Tibial artery (tissue), 4 donors: ENCODE measurements around the gene TOX2.

Source experiments
- DNase-seq, 2 donors: peaks; one replicate each; pipeline ENCODE4 v3.0.0-alpha.2; 2019
- H3K27ac ChIP-seq, 2 donors: fragments of 200-600 bp; sonication (generic) in 1 of 2; 1 replicate in 1 of 2; 2 replicates in 1 of 2; pipeline ENCODE4 v1.5.1; 2018 to 2019; ENCODE audit warnings: mild to moderate bottlenecking in 1 of 2
- H3K27me3 ChIP-seq, 2 donors: fragments of 200-600 bp; sonication (generic) in 1 of 2; one replicate each; pipeline versions ENCODE4 v1.5.1 to v1.6.0; 2016 to 2019
- H3K36me3 ChIP-seq, 3 donors: fragments of 200-600 bp; sonication (generic) in 2 of 3; one replicate each; pipeline ENCODE4 v1.5.1; 2016 to 2019; ENCODE audit warnings: mild to moderate bottlenecking in 2 of 3
- H3K4me1 ChIP-seq, 4 donors: fragments of 200-600 bp; sonication (generic) in 2 of 4; 1 replicate in 3 of 4; 2 replicates in 1 of 4; pipeline ENCODE4 v1.5.1; 2016 to 2019
- H3K4me3 ChIP-seq, 2 donors: fragments of 200-600 bp; sonication (generic) in 1 of 2; 1 replicate in 1 of 2; 2 replicates in 1 of 2; pipeline ENCODE4 v1.5.1; 2018 to 2019; ENCODE audit warnings: mild to moderate bottlenecking in 2 of 2
- H3K9me3 ChIP-seq, 3 donors: fragments of 200-600 bp; sonication (generic) in 1 of 3; one replicate each; pipeline ENCODE4 v1.5.1; 2016 to 2019
- intact Hi-C: fragments of 100-400 bp; cut with DNase I; formaldehyde crosslinking; loops from one replicate; pipeline ENCODE4 v1.15.0; 2023; ENCODE audit warnings: low total_unique reads
- TF ChIP-seq, protein P1 (sequence below), 2 experiments: fragments of 200-600 bp in 1 of 2; fragments of 450-650 bp in 1 of 2; IDR thresholded peaks; one replicate each; pipeline ENCODE4 v1.5.1; 2017 to 2019; ENCODE audit warnings: antibody characterized with exemption in 2 of 2, mild to moderate bottlenecking in 1 of 2, moderate library complexity in 1 of 2

Gene TOX2

DNA sequence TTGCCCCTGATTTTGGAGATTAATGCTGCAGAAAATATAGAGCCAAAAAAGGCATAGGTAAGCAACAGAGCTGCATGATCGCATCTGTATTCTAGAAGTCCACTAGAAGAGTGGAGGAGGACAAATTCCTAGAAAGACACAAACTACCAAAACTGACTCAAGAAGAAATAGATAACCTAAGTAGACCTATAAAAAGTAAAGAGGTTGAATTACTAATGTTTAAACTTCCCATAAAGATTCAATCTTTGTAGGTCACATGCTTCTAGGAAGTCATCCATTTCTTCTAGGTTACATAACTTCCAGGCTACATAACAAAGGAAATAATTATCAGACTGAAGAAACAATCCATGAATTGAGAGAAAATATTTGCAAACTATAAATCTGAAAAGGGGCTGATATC, 187.9 kb downstream of the TOX2 start:
- Histone ChIP-seq H3K9me3 (no peaks in the 10 kb centered on the region), H3K4me1 (peaks cover 0 to 10% (median 3%) of the 10 kb centered on the region in 4 donors), H3K4me3 (no peak overlapping the region), H3K27me3 (no peaks in the 10 kb centered on the region), H3K27ac (no peak overlapping the region), H3K36me3 (peaks cover 0 to 5% (median 0%) of the 10 kb centered on the region in 3 donors)
- TF ChIP-seq, protein P1, sequence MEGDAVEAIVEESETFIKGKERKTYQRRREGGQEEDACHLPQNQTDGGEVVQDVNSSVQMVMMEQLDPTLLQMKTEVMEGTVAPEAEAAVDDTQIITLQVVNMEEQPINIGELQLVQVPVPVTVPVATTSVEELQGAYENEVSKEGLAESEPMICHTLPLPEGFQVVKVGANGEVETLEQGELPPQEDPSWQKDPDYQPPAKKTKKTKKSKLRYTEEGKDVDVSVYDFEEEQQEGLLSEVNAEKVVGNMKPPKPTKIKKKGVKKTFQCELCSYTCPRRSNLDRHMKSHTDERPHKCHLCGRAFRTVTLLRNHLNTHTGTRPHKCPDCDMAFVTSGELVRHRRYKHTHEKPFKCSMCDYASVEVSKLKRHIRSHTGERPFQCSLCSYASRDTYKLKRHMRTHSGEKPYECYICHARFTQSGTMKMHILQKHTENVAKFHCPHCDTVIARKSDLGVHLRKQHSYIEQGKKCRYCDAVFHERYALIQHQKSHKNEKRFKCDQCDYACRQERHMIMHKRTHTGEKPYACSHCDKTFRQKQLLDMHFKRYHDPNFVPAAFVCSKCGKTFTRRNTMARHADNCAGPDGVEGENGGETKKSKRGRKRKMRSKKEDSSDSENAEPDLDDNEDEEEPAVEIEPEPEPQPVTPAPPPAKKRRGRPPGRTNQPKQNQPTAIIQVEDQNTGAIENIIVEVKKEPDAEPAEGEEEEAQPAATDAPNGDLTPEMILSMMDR (IDR thresholded peaks at IDR 0.05): no peak
- intact Hi-C loops: no loop called here
- no peak for DNase-seq

- no peak for DNase-seq
Measured at GRCh38 chr20:44104798-44105517, 190.3 kb downstream of the TOX2 start.

DNA sequence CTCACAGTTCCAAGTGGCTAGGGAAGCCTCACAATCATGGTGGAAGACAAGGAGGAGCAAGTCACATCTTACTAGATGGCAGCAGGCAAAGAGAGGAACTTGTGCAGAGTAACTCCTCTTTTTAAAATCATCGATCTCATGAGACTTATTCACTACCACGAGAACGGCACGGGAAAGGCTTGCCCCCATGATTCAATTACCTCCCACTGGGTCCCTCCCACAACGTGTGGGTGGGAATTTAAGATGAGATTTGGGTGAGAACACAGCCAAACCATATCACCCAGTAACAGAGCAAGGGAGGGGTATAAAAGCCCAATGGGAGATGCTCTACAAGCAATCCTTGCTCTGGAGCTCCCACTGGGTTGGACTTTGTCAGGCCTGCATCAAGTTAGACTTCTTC, 192.0 kb downstream of the TOX2 start:
- DNase-seq: no peak
- Histone ChIP-seq H3K36me3 (peaks cover 0 to 6% (median 5%) of the 10 kb centered on the region in 3 donors), H3K4me3 (no peak overlapping the region), H3K27me3 (no peaks in the 10 kb centered on the region), H3K9me3 (no peaks in the 10 kb centered on the region), H3K27ac (no peak overlapping the region), H3K4me1 (peaks cover 0 to 14% (median 3%) of the 10 kb centered on the region in 4 donors)
- TF ChIP-seq, protein P1 (IDR thresholded peaks at IDR 0.05): no peak
- intact Hi-C loops: no loop called here

More at GRCh38 chr20:44104798-44105517, 190.3 kb downstream of the TOX2 start:
- intact Hi-C loops: no loop called here
- peaks cover 0 to 6% (median 5%) of the 10 kb centered on the region in 3 donors for H3K36me3 ChIP-seq
- no peaks in the 10 kb centered on the region for H3K27me3 ChIP-seq
- H3K4me3 ChIP-seq: no peak overlapping the region
- H3K27ac ChIP-seq: no peak overlapping the region
- H3K4me1 ChIP-seq: peaks cover 0 to 10% (median 3%) of the 10 kb centered on the region in 4 donors
- TF ChIP-seq, protein P1 (IDR thresholded peaks at IDR 0.05): no peak
- H3K9me3 ChIP-seq: no peaks in the 10 kb centered on the region

GRCh38 chr20:44109951-44110361, 195.3 kb downstream of the TOX2 start:
- H3K9me3 ChIP-seq: no peaks in the 10 kb centered on the region
- no peak overlapping the region for H3K4me3 ChIP-seq
- H3K36me3 ChIP-seq: peaks cover 0 to 26% (median 2%) of the 10 kb centered on the region in 3 donors
- TF ChIP-seq, protein P1 (IDR thresholded peaks at IDR 0.05): peak; percentile 13 to 17
- intact Hi-C loops: no loop called here
- no peaks in the 10 kb centered on the region for H3K27me3 ChIP-seq
- peaks cover 0 to 43% (median 15%) of the 10 kb centered on the region in 4 donors for H3K4me1 ChIP-seq
- no peak for DNase-seq
- H3K27ac ChIP-seq: no peak overlapping the region

- DNase-seq: no peak
- H3K36me3 ChIP-seq: peaks cover 8 to 37% (median 10%) of the 10 kb centered on the region in 3 donors
- TF ChIP-seq, protein P1 (IDR thresholded peaks at IDR 0.05): no peak
- peaks cover 0 to 42% (median 16%) of the 10 kb centered on the region in 4 donors for H3K4me1 ChIP-seq
- H3K4me3 ChIP-seq: no peak overlapping the region
- peak overlapping the region in 1 of 2 donors; percentile 59 for H3K27ac ChIP-seq
- H3K27me3 ChIP-seq: no peaks in the 10 kb centered on the region
- intact Hi-C loops: no loop called here
- no peaks in the 10 kb centered on the region for H3K9me3 ChIP-seq
Measured at GRCh38 chr20:44110816-44111568, 196.3 kb downstream of the TOX2 start.
